GOT3 (cell line): Measurements from ENCODE around the gene TSPAN18.

Experiments
- DNase-seq: peaks from one replicate; lab custom pipeline; 2025; ENCODE audit warnings: mixed read lengths; lab: John Stamatoyannopoulos, UW

Gene TSPAN18

GRCh38 chr11:44848203-44848962, 121.6 kb downstream of the TSPAN18 start:
- no peak for DNase-seq

- DNase-seq, result no peak
These were observed 122.2 kb downstream of the TSPAN18 start for GRCh38 chr11:44848963-44849350.

- DNase-seq, result no peak
These were observed 122.7 kb downstream of the TSPAN18 start for GRCh38 chr11:44849424-44849823.

GRCh38 chr11:44849922-44850321, 123.2 kb downstream of the TSPAN18 start:
- no peak for DNase-seq

GRCh38 chr11:44851496-44851895, 124.7 kb downstream of the TSPAN18 start:
- no peak for DNase-seq

GRCh38 chr11:44852159-44852747, 125.5 kb downstream of the TSPAN18 start:
- no peak for DNase-seq

GRCh38 chr11:44852952-44853351, 126.2 kb downstream of the TSPAN18 start:
- DNase-seq, result no peak

GRCh38 chr11:44853666-44854065, 126.9 kb downstream of the TSPAN18 start:
- no peak for DNase-seq

GRCh38 chr11:44854086-44854485, 127.3 kb downstream of the TSPAN18 start:
- DNase-seq, result no peak

- DNase-seq, result no peak
These were observed 128.2 kb downstream of the TSPAN18 start for GRCh38 chr11:44854741-44855492.

GRCh38 chr11:44855493-44855849, 128.7 kb downstream of the TSPAN18 start:
- no peak for DNase-seq

- no peak for DNase-seq
These were observed 130.8 kb downstream of the TSPAN18 start for GRCh38 chr11:44857490-44858090.

GRCh38 chr11:44858796-44859527, 132.2 kb downstream of the TSPAN18 start:
- DNase-seq, result no peak

GRCh38 chr11:44859528-44859925, 132.8 kb downstream of the TSPAN18 start:
- DNase-seq, result no peak

GRCh38 chr11:44860346-44860745, 133.6 kb downstream of the TSPAN18 start:
- no peak for DNase-seq

GRCh38 chr11:44861849-44862557, 135.2 kb downstream of the TSPAN18 start:
- DNase-seq, result peak; percentile 67

- DNase-seq, result no peak
These were observed 135.9 kb downstream of the TSPAN18 start for GRCh38 chr11:44862558-44863101.

GRCh38 chr11:44863231-44863630, 136.5 kb downstream of the TSPAN18 start:
- DNase-seq, result no peak

- DNase-seq, result no peak
These were observed 139.1 kb downstream of the TSPAN18 start for GRCh38 chr11:44865866-44866272.

- DNase-seq, result no peak
These were observed 139.5 kb downstream of the TSPAN18 start for GRCh38 chr11:44866286-44866685.

GRCh38 chr11:44868021-44868420, 141.3 kb downstream of the TSPAN18 start:
- DNase-seq, result no peak
